Measurements from ENCODE around the gene MAN2B2. TPM values are rescaled to one million over a fixed set of nuclear protein-coding genes. Genes with fewer than 3 reads are reported as not detected.
"Not testable (repeated sequence)": the region's sequence is repeated elsewhere in the genome, so short reads cannot be mapped to it uniquely, and the experiment has no call there.

The MAN2B2 gene
- total and polyA plus RNA-seq, 10 donors: 7.9 to 40.3 (median 31.8) TPM

- Histone ChIP-seq H3K4me1 (peaks cover 18 to 38% (median 26%) of the 10 kb centered on the region in 6 donors), H3K9me3 (no peaks in the 10 kb centered on the region), H3K36me3 (peaks cover 0 to 31% (median 0%) of the 10 kb centered on the region in 6 donors), H3K27ac (no peak overlapping the region), H3K4me3 (no peak overlapping the region), H3K27me3 (replicated peaks in 1 of 7) (no peaks in the 10 kb centered on the region)
- WGBS, 5 donors: 44 to 100% (median 88%) methylated on average over 1 of the region's 1 CpG
- TF ChIP-seq POLR2A (IDR thresholded peaks at IDR 0.05): no peak
- TF ChIP-seq CTCF (IDR thresholded peaks at IDR 0.05 in 8 of 11, conservative IDR thresholded peaks at IDR 0.05 in 3 of 11): no peak
- TF ChIP-seq POLR2AphosphoS5 (IDR thresholded peaks at IDR 0.05): no peak
- no peak for DNase-seq
- intact Hi-C loops (cut with DNase I; ENCODE audit: low total_unique reads): no loop called here
Measured at GRCh38 chr4:6671648-6672047, 96.7 kb downstream of the MAN2B2 start.

- intact Hi-C loops (cut with DNase I; ENCODE audit: low total_unique reads): no loop called here
- Histone ChIP-seq H3K27ac (no peak overlapping the region), H3K9me3 (no peaks in the 10 kb centered on the region), H3K36me3 (peaks cover 0 to 35% (median 0%) of the 10 kb centered on the region in 6 donors), H3K27me3 (replicated peaks in 1 of 7) (no peaks in the 10 kb centered on the region), H3K4me1 (peaks cover 23 to 43% (median 31%) of the 10 kb centered on the region in 6 donors), H3K4me3 (no peak overlapping the region)
- TF ChIP-seq POLR2A (IDR thresholded peaks at IDR 0.05): no peak
- no peak for TF ChIP-seq POLR2AphosphoS5 (IDR thresholded peaks at IDR 0.05)
- no peak for TF ChIP-seq CTCF (IDR thresholded peaks at IDR 0.05 in 8 of 11, conservative IDR thresholded peaks at IDR 0.05 in 3 of 11)
- WGBS, 5 donors: 94 to 96% (median 96%) methylated on average over 19 of the region's 19 CpGs
- peak; percentile 75 for DNase-seq
Measured at GRCh38 chr4:6672131-6672530, 97.1 kb downstream of the MAN2B2 start.

GRCh38 chr4:6672541-6673190 lies 97.7 kb downstream of the MAN2B2 start:
- H3K4me3 ChIP-seq: peak overlapping the region in 3 of 8 donors; percentile 81 to 88 (median 85)
- H3K9me3 ChIP-seq; H3K27me3 ChIP-seq (replicated peaks in 1 of 7); intact Hi-C loops (cut with DNase I; ENCODE audit: low total_unique reads): not testable (repeated sequence)
- WGBS, 5 donors: 97 to 98% (median 98%) methylated on average over 20 to 34 of the region's 34 CpGs; no CpG with 5 or more reads in 1 of the 5 donors
- DNase-seq: peak; percentile 88
- H3K36me3 ChIP-seq: peaks cover 0 to 40% (median 0%) of the 10 kb centered on the region in 6 donors
- peak overlapping the region in 5 of 8 donors; percentile 86 to 92 (median 91) for H3K27ac ChIP-seq
- peaks cover 28 to 48% (median 36%) of the 10 kb centered on the region in 6 donors for H3K4me1 ChIP-seq

Other genes starting within 250 kb of the MAN2B2 start
- gene PPP2R2C, start 102.6 kb upstream of the MAN2B2 start, total RNA-seq: 1 to 10 TPM in 1 of 7 donors, under 1 TPM in 5, not detected in 1; 0.23 to 1.3 (median 0.47) TPM
- under 1 TPM; 0.07 to 0.19 (median 0.14) TPM for gene PPP2R2C, start 102.6 kb upstream of the MAN2B2 start, polyA plus RNA-seq
- gene MRFAP1, start 65.5 kb downstream of the MAN2B2 start, total RNA-seq: 100 to 1,000 TPM; 181 to 265 (median 227) TPM
- gene MRFAP1, start 65.5 kb downstream of the MAN2B2 start, polyA plus RNA-seq: 100 to 1,000 TPM; 133 to 299 (median 191) TPM
- 100 to 1,000 TPM in 2 of 7 donors, 10 to 100 TPM in 5; 17.1 to 162 (median 34.9) TPM for gene S100P, start 118.7 kb downstream of the MAN2B2 start, total RNA-seq
- gene S100P, start 118.7 kb downstream of the MAN2B2 start, polyA plus RNA-seq: 10 to 100 TPM in 1 of 3 donors, 1 to 10 TPM in 2; 3.5 to 15.3 (median 8.8) TPM
- gene MRFAP1L1, start 134.7 kb downstream of the MAN2B2 start, total RNA-seq: 10 to 100 TPM; 45.6 to 96.9 (median 57.1) TPM
- 10 to 100 TPM; 50.6 to 74.2 (median 67.7) TPM for gene MRFAP1L1, start 134.7 kb downstream of the MAN2B2 start, polyA plus RNA-seq
- gene BLOC1S4, start 141.0 kb downstream of the MAN2B2 start, total RNA-seq: 10 to 100 TPM; 13.4 to 24.2 (median 16.7) TPM
- gene BLOC1S4, start 141.0 kb downstream of the MAN2B2 start, polyA plus RNA-seq: 10 to 100 TPM; 19.6 to 22.8 (median 20.3) TPM
- gene KIAA0232, start 207.5 kb downstream of the MAN2B2 start, total RNA-seq: 10 to 100 TPM; 28.0 to 50.6 (median 46.7) TPM
- gene KIAA0232, start 207.5 kb downstream of the MAN2B2 start, polyA plus RNA-seq: 1 to 10 TPM; 3.2 to 5.9 (median 3.3) TPM